Right lobe of liver (tissue), 6 donors: ENCODE results near the gene FAM177B. TPM values are rescaled to one million over a fixed set of nuclear protein-coding genes. Genes with fewer than 3 reads are reported as not detected.

ENCODE experiments used
- ATAC-seq, 4 donors: fragments of 200-7000 bp; cut with Tn5 transposase; one replicate each; pipeline ENCODE4 v1.9.1; 2020; ENCODE audit warnings: mild to moderate bottlenecking in 4 of 4, moderate library complexity in 4 of 4
- DNase-seq, 3 donors: peaks; one replicate each; pipeline ENCODE4 v3.0.0-alpha.2; 2020
- H3K27ac ChIP-seq, 3 donors: fragments of 200-600 bp; one replicate each; pipeline ENCODE4 v1.8.0; 2022
- H3K27me3 ChIP-seq, 2 donors: fragments of 200-600 bp; one replicate each; pipeline ENCODE4 v1.8.0; 2022
- H3K36me3 ChIP-seq, 4 donors: fragments of 200-600 bp; sonication (generic) in 1 of 4; one replicate each; pipeline versions ENCODE4 v1.5.1 to v1.8.0; 2017 to 2022; ENCODE audit warnings: control low read depth in 1 of 4
- H3K4me1 ChIP-seq, 4 donors: fragments of 200-600 bp; sonication (generic) in 1 of 4; one replicate each; pipeline versions ENCODE4 v1.5.1 to v1.8.0; 2017 to 2022; ENCODE audit warnings: control low read depth in 1 of 4
- H3K4me3 ChIP-seq, 3 donors: fragments of 200-600 bp; one replicate each; pipeline ENCODE4 v1.8.0; 2022
- H3K9me3 ChIP-seq, 4 donors: fragments of 200-600 bp; sonication (generic) in 1 of 4; one replicate each; pipeline versions ENCODE4 v1.5.1 to v1.8.0; 2017 to 2022; ENCODE audit warnings: control low read depth in 1 of 4
- POLR2A ChIP-seq: fragments of 450-650 bp; IDR thresholded peaks from one replicate; pipeline ENCODE4 v1.6.1; 2017; ENCODE audit warnings: antibody characterized with exemption, mild to moderate bottlenecking
- WGBS: methylation state at CpG from one replicate; pipeline ENCODE4 v1.1.6; 2018; ENCODE audit warnings: low coverage, low lambda C conversion rate; ENCODE audit not compliant: insufficient coverage; ENCODE audit errors: missing lambda C conversion rate; 5-methylcytosine and 5-hydroxymethylcytosine counted together
- intact Hi-C, 2 donors: fragments of 100-400 bp; cut with DNase I; formaldehyde crosslinking; loops; one replicate each; pipeline versions ENCODE4 v1.11.2 to v1.14.1; 2022
- total RNA-seq, 6 experiments: library from RNA; depleted of rRNA in 2 of 6; stranded (reverse); fragments of >200 nt in 2 of 6; fragmentation: NEBNext Ultra II Directional in 3 of 6; extraction: Animal tissue kit (Norgen Biotek cat#: 25700) in 3 of 6; gene quantifications; one replicate each; pipeline versions ENCODE4 v1.1.0 to v1.2.4, GENCODE V29; 2016 to 2023
- TF ChIP-seq, protein P1 (sequence below), 4 donors: fragments of 200-600 bp in 3 of 4; fragments of 450-650 bp in 1 of 4; IDR thresholded peaks; one replicate each; pipeline versions ENCODE4 v1.5.1 to v1.8.0; 2016 to 2022; ENCODE audit warnings: antibody characterized with exemption in 4 of 4, mild to moderate bottlenecking in 2 of 4
- donor health status: DM: no; HTN: yes; CAD: no.
- donor health status: DM: no; HTN: no; CAD: no.
- donor health status: DM: no; HTN: no; CAD: no.
- donor health status: DM: no; HTN: yes; CAD: no.
- donor health status: DM: no; HTN: yes; CAD: no.

The FAM177B gene
- total RNA-seq, 6 experiments from 2014 or later, result 0.47 TPM; not detected in 5

DNA sequence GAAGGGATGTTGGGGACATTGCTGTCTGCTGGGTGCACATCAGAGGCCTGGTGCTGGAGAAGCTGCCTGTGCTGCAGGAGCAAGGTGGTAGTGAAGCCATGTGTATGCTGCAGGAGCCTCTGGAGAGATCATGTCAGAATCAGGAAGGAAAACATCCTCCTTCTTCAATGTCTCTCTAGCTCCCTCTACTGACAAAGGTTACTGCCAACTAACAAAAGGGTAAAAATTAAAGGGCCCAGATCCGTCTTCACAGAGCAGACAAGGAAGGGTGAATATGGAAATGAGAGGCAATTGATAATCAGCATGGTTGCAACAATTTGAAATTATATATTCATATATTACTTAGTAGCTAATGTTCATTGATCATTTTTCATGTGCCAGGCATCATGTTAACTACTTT, 32.2 kb downstream of the FAM177B start:
- Histone ChIP-seq H3K27me3 (no peaks in the 10 kb centered on the region), H3K27ac (no peak overlapping the region), H3K36me3 (no peaks in the 10 kb centered on the region), H3K4me3 (no peak overlapping the region), H3K4me1 (no peaks in the 10 kb centered on the region), H3K9me3 (peaks cover 0 to 5% (median 0%) of the 10 kb centered on the region in 4 donors)
- no CpG with 5 or more reads among the region's 1 CpG for WGBS
- ATAC-seq (no peak), DNase-seq (no peak)
- no peak for TF ChIP-seq POLR2A
- TF ChIP-seq, protein P1, sequence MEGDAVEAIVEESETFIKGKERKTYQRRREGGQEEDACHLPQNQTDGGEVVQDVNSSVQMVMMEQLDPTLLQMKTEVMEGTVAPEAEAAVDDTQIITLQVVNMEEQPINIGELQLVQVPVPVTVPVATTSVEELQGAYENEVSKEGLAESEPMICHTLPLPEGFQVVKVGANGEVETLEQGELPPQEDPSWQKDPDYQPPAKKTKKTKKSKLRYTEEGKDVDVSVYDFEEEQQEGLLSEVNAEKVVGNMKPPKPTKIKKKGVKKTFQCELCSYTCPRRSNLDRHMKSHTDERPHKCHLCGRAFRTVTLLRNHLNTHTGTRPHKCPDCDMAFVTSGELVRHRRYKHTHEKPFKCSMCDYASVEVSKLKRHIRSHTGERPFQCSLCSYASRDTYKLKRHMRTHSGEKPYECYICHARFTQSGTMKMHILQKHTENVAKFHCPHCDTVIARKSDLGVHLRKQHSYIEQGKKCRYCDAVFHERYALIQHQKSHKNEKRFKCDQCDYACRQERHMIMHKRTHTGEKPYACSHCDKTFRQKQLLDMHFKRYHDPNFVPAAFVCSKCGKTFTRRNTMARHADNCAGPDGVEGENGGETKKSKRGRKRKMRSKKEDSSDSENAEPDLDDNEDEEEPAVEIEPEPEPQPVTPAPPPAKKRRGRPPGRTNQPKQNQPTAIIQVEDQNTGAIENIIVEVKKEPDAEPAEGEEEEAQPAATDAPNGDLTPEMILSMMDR (IDR thresholded peaks at IDR 0.05), result peak in 1 of 4 donors; percentile 19
- intact Hi-C loops, result no loop called here

DNA sequence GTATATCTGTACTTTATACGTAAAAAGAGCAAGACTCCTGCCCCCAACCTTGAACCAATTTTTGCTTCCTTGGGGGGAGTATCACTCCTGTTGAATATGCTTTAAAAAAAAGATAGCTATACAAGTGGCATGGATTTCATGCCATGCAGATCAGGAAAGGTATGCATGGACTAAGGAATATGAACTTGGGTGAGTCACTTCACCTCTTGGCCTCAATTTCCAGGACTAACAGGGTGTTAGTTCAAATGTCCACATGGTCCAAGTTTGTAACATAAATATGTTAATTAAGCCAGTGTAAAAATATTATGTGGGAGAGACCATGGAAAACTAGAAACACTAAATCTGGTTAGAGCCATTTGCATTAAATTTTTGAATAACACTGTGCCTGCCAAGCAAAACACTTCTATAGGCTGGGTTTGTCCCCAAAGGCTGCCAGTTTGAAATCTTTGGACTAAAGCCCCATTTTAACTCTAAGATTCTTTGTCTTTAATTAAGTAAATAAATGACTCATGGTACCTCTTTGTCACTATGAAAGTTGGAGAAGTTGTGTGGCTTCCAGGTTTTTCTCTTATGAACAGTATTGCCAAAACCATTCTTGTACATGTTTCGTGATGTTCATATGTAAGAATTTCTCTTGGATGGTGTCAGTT, 33.1 kb downstream of the FAM177B start:
- ATAC-seq (no peak), DNase-seq (no peak)
- Histone ChIP-seq H3K27me3 (no peaks in the 10 kb centered on the region), H3K36me3 (no peaks in the 10 kb centered on the region), H3K4me3 (no peak overlapping the region), H3K27ac (no peak overlapping the region), H3K9me3 (peaks cover 0 to 5% (median 0%) of the 10 kb centered on the region in 4 donors), H3K4me1 (no peaks in the 10 kb centered on the region)
- TF ChIP-seq POLR2A, result no peak
- TF ChIP-seq, protein P1 (IDR thresholded peaks at IDR 0.05), result no peak
- 77% methylated on average over 2 of the region's 2 CpGs for WGBS
- intact Hi-C loops, result no loop called here

DNA sequence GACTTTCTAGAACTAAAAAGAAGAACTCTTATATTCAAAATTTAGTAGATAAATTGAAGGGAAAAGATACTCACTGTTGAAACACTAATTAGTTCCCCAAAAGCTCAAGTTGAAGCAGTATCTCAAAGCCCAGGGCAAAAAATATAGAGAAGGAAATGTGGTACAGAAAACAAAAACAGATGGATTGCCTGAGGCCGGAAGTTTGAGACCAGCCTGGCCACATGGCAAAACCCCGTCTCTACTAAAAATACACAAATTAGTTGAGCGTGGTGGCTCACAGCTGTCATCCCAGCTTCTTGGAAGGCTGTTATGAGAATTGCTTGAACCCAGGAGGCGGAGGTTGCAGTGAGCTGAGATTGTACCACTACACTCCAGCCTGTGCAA, 36.0 kb downstream of the FAM177B start:
- ATAC-seq, result peak in 3 of 4 donors; percentile 6 to 48 (median 28)

DNA sequence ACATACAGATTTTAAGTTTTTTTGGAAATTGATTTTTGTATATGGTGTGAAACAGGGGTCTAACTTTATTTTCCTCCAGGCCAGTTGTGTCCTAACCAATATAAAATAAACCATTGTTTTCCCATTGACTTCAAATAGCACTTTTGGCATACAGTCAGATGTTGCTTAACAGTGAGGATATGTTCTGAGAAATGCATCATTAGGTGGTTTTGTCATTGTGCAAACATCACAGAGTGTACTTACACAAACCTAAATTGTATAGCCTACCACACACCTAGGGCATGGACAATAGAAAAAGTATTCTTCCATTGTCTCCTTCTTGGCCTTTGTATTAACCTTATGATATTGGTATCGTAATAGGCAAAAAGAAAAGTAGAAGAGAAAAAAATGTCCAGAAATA, 40.5 kb downstream of the FAM177B start:
- intact Hi-C loops, result no loop called here
- ATAC-seq (peak; percentile 41 to 89 (median 69)), DNase-seq (no peak)
- WGBS, result 100% methylated on average over 1 of the region's 1 CpG
- no peak for TF ChIP-seq POLR2A
- TF ChIP-seq, protein P1 (IDR thresholded peaks at IDR 0.05), result no peak
- no peaks in the 10 kb centered on the region for H3K9me3 ChIP-seq
- H3K36me3 ChIP-seq, result no peaks in the 10 kb centered on the region
- H3K4me3 ChIP-seq, result no peak overlapping the region
- no peaks in the 10 kb centered on the region for H3K27me3 ChIP-seq
- peaks cover 0 to 8% (median 0%) of the 10 kb centered on the region in 4 donors for H3K4me1 ChIP-seq
- no peak overlapping the region for H3K27ac ChIP-seq

More for the DNA sequence above, 36.0 kb downstream of the FAM177B start:
- Histone ChIP-seq H3K9me3 (peaks cover 0 to 5% (median 0%) of the 10 kb centered on the region in 4 donors), H3K36me3 (no peaks in the 10 kb centered on the region), H3K4me3 (no peak overlapping the region), H3K27ac (no peak overlapping the region), H3K4me1 (peaks cover 0 to 5% (median 0%) of the 10 kb centered on the region in 4 donors), H3K27me3 (no peaks in the 10 kb centered on the region)
- no peak for DNase-seq
- no peak for TF ChIP-seq POLR2A
- TF ChIP-seq, protein P1 (IDR thresholded peaks at IDR 0.05), result no peak
- WGBS, result 50% methylated on average over 4 of the region's 4 CpGs
- intact Hi-C loops, result no loop called here
